ENCODE data around the gene RPL13.
"Not testable (repeated sequence)": the region's sequence is repeated elsewhere in the genome, so short reads cannot be mapped to it uniquely, and the experiment has no call there.

The RPL13 gene

DNA sequence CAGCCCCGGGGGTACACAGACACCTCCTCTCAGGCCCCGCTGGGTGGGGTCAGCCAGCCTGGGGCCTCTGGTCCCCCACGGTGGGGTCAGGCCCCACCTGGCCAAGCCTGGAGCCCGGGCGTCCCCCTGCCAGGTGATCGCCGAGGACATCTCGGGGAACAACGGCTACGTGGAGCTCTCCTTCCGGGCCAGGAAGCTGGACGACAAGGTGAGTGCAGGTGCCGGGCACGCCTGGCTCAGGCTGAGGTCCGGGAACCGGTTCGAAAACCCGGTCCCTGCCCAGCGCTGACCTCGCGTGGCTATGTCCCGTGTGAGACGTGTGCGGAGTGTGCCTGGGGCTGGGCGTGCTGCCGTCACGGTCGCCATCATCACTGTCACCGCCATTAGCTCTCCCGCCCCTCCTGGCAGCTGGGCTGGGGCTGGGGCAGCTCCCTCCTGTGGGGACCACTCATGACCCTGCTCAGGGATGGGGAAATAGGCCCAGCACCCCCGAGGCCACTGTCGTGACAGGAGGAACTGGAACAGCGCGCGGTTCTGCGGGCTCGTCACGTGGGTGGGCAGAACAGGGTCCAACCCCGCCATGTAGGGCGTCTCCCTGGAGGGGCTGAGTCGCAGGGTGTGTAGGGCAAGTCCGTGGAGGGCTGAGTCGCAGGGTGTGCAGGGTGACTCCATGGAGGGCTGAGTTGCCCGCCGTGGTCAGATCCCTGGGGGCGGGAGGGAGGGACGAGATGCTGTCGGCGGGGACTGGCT lies 23.6 kb downstream of the RPL13 start:
- TF ChIP-seq, protein P1, sequence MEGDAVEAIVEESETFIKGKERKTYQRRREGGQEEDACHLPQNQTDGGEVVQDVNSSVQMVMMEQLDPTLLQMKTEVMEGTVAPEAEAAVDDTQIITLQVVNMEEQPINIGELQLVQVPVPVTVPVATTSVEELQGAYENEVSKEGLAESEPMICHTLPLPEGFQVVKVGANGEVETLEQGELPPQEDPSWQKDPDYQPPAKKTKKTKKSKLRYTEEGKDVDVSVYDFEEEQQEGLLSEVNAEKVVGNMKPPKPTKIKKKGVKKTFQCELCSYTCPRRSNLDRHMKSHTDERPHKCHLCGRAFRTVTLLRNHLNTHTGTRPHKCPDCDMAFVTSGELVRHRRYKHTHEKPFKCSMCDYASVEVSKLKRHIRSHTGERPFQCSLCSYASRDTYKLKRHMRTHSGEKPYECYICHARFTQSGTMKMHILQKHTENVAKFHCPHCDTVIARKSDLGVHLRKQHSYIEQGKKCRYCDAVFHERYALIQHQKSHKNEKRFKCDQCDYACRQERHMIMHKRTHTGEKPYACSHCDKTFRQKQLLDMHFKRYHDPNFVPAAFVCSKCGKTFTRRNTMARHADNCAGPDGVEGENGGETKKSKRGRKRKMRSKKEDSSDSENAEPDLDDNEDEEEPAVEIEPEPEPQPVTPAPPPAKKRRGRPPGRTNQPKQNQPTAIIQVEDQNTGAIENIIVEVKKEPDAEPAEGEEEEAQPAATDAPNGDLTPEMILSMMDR (IDR thresholded peaks at IDR 0.05; ENCODE audit: low read depth, low read length, missing control alignments): no peak
- H3K4me3 ChIP-seq (replicated peaks; ENCODE audit: low read depth, low read length): no peak overlapping the region
- no peak for DNase-seq (ENCODE audit: extremely low read depth, low read depth)

DNA sequence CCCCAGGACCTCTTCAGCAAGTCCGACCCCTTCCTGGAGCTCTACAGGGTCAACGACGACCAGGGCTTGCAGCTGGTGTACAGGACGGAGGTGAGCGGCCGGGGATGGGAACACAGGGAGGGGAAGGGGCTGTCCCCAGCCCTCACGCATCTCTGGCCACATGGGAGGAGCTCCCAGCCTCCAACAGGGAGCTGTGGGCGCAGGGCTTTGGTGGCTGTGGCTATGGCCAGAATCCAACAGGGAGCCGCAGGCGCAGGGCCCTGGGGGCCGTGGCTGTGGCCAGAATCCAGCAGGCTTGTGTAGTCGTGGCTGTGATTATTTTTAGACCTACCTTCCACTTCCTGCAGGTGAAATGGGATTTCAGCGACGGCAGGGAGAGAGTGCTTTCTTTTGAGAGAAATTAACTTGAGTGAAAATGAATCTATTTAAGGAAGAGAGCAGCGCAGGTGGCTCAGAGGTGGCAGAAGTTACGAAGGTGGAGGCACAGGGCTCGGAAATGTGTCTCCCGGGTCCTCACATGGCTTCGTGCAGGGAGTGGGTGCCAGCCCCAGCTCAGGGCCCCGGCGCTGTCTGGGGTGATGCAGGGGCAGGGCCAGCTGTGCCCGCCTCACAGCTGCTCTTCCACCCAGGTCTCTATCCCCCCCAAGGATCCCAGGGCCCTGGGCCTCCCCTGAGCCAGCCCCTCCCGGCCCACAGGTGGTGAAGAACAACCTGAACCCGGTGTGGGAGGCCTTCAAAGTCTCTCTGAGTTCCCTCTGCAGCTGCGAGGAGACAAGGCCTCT lies 24.5 kb downstream of the RPL13 start:
- no peak for DNase-seq (ENCODE audit: extremely low read depth, low read depth)
- H3K4me3 ChIP-seq (replicated peaks; ENCODE audit: low read depth, low read length): no peak overlapping the region
- TF ChIP-seq, protein P1 (IDR thresholded peaks at IDR 0.05; ENCODE audit: low read depth, low read length, missing control alignments): no peak

DNA sequence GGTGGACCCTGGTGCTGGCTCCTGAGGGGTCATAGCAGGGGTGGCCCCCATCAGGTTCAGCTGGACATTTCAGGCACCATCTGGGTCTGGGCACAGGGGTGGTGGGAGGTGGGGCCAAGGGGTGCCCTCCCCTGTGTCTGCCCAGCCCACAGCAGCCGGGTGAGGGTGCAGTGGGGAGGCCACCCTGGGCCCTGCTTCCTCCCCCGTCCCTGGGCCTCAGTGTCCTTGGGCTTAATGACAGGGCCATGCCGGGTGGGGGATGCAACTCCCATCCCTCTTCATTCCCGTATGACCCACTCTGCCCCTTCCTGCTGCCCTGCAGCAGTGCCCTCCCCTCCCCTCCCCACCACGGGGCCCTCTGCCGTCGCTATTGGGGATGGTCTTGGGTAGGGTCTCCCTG lies 25.7 kb downstream of the RPL13 start:
- no peak overlapping the region for H3K4me3 ChIP-seq (replicated peaks; ENCODE audit: low read depth, low read length)
- no peak for DNase-seq (ENCODE audit: extremely low read depth, low read depth)
- TF ChIP-seq, protein P1 (IDR thresholded peaks at IDR 0.05; ENCODE audit: low read depth, low read length, missing control alignments): no peak

DNA sequence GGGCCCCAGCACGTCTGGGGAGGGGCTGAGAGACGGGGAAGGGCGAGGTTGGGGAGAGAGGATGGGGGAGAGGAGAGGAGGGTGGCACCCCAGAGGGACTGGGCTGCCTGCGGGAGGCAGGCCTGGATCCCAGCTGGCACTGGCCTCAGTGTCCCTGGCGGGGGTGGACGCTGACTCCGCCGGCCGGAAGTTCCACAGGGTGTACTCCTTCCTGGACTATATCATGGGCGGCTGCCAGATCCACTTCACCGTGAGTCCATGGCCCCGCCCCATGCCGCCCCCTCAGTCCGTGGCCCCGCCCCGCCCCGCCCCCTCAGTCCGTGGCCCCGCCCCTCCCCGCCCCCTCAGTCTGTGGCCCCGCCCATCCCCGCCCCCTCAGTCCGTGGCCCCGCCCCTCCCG lies 26.4 kb downstream of the RPL13 start:
- TF ChIP-seq, protein P1 (IDR thresholded peaks at IDR 0.05; ENCODE audit: low read depth, low read length, missing control alignments): no peak
- DNase-seq (ENCODE audit: extremely low read depth, low read depth): no peak
- H3K4me3 ChIP-seq (replicated peaks; ENCODE audit: low read depth, low read length): no peak overlapping the region

DNA sequence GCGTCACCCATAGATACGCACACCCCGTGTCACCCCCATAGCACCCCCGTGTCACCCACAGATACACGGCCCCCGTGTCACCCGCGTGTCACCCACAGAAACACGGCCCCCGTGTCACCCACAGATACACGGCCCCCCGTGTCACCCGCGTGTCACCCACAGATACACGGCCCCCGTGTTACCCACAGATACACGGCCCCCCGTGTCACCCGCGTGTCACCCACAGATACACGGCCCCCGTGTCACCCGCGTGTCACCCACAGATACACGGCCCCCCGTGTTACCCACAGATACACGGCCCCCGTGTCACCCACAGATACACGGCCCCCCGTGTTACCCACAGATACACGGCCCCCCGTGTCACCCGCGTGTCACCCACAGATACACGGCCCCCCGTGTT lies 27.2 kb downstream of the RPL13 start:
- DNase-seq (ENCODE audit: extremely low read depth, low read depth); H3K4me3 ChIP-seq (replicated peaks; ENCODE audit: low read depth, low read length): not testable (repeated sequence)

DNA sequence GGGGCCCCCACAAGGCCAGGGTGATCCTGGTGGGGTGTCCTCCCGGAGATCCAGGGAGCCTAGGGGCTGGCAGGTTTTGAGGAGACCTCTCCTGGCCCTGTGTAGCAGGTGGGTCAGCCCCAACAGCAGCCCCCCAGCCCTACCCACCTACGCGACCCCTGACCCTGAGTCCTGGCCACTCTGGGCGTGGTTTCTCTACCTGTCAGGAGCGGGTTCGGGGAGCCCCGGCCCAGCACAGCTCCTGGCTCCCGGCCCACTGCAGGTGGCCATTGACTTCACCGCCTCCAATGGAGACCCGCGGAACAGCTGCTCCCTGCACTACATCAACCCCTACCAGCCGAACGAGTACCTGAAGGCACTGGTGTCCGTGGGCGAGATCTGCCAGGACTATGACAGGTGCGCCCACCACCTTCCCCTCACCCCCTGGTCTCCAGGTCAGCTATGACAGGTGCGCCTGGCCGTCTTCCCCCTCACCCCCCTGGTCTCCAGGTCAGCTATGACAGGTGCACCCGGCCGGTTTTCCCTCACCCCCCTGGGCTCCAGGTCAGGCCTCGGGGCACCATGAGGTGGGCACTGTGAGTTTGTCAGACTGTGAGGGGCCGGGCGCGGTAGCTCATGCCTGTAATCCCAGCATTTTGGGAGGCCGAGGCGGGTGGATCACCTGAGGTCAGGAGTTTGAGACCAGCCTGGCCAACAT lies 28.1 kb downstream of the RPL13 start:
- no peak for DNase-seq (ENCODE audit: extremely low read depth, low read depth)
- TF ChIP-seq, protein P1 (IDR thresholded peaks at IDR 0.05; ENCODE audit: low read depth, low read length, missing control alignments): no peak
- H3K4me3 ChIP-seq (replicated peaks; ENCODE audit: low read depth, low read length): no peak overlapping the region
